ENCODE results near the gene ECM1.

GRCh38 chr1:150511551-150511950, 3.6 kb downstream of the ECM1 start:
- TF ChIP-seq CTCF (conservative IDR thresholded peaks at IDR 0.05; ENCODE audit: low read length) (no peak), EZH2phosphoT487 (IDR thresholded peaks at IDR 0.05; ENCODE audit: borderline replicate concordance, low read depth, low read length) (no peak)

Data from OCI-LY7 (cell line).